ENCODE data around the gene ARSK.
A peak's percentile ranks its signal among the peaks of the same experiment; 100 is the strongest.
"Not testable (repeated sequence)": the region's sequence is repeated elsewhere in the genome, so short reads cannot be mapped to it uniquely, and the experiment has no call there.

The ARSK gene

GRCh38 chr5:95621839-95622629 is 67.1 kb downstream of the ARSK start:
- DNase-seq, result no peak

DNA sequence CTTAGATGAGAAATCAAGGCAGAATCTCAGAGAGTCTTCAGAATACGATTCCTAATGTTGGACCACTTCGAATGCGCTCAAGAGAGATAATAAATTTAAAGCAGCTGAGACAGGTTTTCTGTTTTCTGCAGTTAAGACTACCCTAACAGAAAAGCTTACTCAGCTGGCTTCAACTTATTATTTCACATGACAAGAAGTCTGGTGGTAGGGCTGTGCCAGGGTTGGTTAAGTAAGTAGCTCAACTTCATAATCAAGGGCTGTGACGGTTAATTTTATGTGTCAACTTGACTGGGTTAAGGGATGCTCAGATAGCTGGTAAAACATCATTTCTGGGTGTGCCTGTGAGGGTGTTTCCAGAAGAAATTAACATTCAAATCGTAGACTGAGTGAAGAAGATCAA is 68.8 kb downstream of the ARSK start:
- no peak for DNase-seq

GRCh38 chr5:95624368-95624767 is 69.5 kb downstream of the ARSK start:
- no peak for DNase-seq

GRCh38 chr5:95626701-95627100 is 71.8 kb downstream of the ARSK start:
- no peak for DNase-seq

- no peak for DNase-seq
Measured at GRCh38 chr5:95627971-95628810, 73.3 kb downstream of the ARSK start.

DNA sequence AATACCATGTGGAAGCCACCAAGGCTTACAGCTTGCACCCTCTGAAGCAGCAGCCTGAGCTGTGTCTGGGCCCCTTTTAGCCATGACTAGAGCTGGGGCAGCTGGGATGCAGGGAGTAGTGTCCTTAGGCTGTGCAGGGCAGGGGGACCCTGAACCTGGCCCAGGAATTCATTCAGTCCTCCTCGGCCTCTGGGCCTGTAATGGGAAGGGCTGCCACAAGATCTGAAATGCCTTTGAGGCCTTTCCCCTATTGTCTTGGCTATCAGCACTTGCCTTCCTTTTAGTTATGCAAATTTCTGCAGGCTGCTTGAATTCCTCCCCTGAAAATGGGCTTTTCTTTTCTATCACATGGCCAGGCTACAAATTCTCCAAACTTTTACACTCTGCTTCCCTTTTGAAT is 74.0 kb downstream of the ARSK start:
- DNase-seq, result no peak

DNA sequence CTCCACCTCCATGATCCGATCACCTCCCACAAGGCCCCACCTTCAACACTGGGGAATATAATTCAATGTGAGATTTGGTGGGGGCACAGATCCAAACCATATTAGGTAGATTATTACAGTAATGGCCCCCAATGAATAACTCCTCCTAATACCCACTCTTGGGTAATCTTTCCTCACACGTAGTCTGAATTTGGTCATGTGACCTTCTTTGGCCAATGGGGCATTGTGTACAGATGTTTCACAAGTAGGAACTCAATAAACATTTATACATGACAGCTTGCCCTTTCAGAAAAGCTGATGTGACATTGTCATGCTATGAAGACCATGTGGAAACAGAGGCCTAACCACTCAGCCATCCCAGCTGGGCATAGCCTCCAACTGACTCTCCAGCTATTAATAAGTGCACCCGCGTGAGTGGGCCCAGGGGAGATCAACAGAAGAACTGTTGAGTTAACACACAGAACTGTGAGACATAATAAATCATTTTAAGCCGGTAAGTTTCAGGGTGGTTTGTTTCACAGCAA is 75.6 kb downstream of the ARSK start:
- no peak for DNase-seq

- no peak for DNase-seq
Measured at GRCh38 chr5:95631255-95631958, 76.5 kb downstream of the ARSK start.

DNA sequence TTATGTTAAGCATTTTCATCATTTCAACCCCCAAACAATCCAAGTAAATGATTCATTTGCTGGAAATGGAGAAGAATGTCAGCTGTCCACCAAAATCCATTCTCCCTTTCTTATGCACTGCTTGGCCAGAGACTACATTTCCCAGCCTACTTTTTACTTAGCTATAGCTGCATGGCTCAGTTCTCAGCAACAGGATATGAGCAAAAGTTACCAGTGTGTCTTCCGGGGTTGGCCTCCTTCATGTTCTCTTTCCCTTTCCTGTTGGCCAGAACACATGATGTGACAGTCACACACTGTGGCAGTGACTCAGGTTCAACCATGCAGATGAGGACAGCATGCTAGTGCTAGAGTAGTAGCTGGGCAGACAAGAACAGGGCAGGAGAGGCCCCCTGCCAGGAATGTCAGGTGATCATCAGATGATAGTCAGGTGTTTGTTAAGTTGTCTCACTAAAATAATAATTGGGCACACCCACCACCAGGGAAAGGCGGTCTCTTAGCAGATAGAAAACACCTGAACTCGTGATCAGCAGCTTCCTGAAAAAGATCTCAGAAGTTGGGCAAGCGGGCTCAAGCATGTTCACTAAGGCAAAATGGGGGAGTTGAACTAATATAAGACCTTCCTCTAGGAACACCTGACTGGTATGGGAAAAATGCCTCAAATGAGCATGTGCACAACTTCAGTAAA is 77.2 kb downstream of the ARSK start:
- DNase-seq, result no peak

GRCh38 chr5:95632942-95633341 is 78.0 kb downstream of the ARSK start:
- not testable (repeated sequence) for DNase-seq

- no peak for DNase-seq
Measured at GRCh38 chr5:95633671-95634070, 78.8 kb downstream of the ARSK start.

DNA sequence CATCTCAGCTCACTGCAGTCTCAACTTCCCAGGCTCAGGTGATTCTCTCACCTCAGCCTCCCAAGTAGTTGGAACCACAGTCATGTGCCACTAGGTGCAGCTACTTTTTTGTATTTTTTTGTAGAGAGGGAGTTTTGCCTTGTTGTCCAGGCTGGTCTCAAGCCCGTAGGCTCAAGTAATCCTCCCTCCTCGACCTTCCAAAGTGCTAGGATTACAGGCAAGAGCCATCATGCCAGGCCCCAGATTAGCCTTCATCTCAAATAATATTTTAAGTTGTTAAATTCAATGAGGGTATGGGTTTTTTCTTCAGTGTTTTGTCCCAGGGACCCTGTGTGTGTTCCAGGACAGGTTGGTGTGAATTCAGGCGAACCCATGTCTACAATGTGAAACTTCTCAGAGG is 79.2 kb downstream of the ARSK start:
- no peak for DNase-seq

GRCh38 chr5:95638632-95639031 is 83.7 kb downstream of the ARSK start:
- no peak for DNase-seq

- DNase-seq, result no peak
Measured at GRCh38 chr5:95641741-95642220, 86.9 kb downstream of the ARSK start.

DNA sequence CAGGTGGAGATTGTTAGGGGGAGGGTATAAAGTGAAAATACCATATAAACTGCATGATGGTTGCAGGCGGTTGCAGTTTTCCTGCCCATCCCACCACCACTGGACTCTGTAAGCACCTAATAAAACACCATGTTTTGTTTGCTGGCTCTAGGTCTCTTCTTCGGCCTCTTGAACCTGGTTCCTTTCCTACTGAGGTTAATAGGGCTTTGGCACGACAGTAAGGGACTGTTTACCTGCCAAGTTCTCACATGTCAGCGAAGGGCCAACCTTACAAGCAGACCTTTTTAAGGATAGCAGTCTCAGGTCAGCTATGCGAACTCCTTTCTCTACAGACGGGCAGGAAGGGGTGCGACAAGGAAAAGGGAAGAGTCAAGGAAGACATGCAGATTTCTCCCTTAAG is 88.3 kb downstream of the ARSK start:
- no peak for DNase-seq

DNA sequence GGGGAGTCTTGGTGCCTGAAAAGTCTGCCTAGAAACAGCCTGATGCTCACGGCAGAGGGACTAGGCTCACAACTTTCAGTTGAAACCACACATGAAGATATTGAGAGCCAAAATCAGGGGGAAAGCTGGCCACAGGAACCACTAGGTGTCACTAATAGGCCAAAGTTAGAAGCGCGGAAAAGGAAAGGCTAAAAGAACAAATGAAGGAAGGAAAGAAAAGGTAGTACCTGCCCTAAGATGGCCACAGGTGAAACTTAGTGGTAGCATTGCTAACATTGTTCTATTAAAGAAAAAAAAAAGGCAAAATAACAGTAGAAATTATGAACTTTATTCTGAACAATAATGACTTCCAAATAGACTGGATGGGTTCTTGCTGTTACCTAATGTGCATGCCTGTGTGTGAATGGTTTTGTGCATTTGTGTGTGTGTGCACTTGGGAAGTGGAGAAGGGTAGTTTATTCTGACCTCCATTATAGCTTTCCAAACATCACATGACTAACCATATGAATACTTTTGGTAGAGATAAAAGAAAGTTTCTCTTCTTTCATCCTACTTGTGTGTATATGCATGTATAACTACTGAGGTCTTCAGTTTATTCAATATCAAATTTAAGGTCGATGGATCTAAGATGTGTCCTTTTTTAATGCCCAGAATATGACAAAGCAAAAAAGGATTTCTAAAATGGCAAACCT is 89.6 kb downstream of the ARSK start:
- DNase-seq, result peak; percentile 68

GRCh38 chr5:95646226-95646568 is 91.3 kb downstream of the ARSK start:
- DNase-seq, result not testable (repeated sequence)

DNA sequence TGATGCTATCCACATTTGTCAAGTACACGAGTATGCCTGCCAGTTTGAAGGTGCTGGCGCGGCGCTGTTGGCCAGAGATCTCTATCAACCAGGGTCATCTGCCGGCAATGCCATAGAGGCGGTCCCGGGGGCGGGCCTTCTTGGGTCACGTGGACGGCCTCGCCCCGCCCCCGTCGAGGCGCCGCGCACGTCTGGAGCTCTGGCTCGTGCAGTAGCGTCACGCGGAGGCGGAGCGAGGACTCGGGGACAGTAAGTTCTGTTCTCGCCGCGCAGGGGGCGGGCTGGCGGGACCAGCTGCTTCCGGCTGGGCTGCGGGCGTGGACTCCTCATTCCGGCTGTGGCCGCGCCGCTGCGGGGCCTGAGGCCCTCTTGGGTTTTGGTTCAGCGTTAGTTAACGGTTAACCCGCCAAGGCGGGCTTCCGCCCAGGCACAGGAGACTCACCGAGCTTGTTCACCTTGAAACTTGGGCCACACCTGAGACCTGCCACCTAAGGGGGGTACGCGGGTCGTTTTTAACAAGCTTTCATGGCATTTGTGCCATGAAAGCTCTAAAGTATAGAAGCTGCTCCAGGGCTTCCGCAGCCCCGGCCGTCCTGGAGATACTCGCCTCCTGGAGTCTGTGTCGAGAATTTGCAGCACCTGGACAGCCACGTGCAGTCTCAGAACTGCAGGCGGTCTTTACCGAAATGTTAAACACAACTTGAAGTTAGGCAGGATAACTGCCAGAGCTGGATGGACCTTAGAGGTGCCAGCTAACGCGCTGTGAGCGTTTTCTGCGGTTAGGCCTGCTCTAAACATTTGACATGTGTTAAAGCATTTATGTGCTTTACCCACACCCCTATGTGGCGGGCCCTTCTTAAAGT is 91.9 kb downstream of the ARSK start, which contains the start of gene RFESD:
RFESD (plus strand) TSS at position 209 of the 863 bp plus-strand sequence. CDS start 5,495 bp downstream, outside the sequence.
- DNase-seq, result peak; percentile 96

- DNase-seq, result no peak
Measured at GRCh38 chr5:95647886-95648860, 93.3 kb downstream of the ARSK start.

- no peak for DNase-seq
Measured at GRCh38 chr5:95649274-95649673, 94.4 kb downstream of the ARSK start.
